ENCODE results near the gene PRORP. TPM values are rescaled to one million over a fixed set of nuclear protein-coding genes. Genes with fewer than 3 reads are reported as not detected.

Gene PRORP
- polyA plus RNA-seq, 1 of the 3 experiments (the other 2 are of a cell fraction) = 17.9 TPM

DNA sequence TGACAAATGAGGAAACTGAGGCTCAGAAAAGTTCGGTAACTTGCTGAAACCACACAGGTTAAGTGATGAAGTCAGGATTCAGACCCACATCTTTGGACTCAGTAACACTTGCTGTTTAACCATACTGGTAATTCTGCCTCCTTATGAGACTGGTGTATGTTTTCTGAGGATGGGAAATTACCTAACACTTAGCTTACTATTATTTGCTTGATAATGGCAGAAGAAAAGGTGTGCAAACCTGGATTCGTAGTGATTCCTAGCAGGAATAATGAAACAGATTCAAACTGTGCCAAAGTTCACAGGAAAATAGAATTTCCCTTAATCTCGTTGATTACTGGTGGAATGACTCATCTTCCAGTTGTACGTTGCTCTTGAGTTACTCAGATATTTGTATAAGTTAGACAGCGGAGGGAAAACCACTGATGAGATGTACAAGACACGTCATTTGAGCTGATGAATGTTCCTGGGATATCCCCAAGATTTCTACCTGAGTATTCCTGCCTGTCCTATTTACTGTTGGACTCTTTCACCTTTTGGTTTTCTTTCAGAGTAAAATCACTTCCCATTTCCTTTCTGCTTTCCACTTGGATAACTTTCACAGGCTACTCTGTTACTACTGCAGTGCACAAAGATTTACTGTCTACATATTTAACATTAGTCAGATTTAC is 37.5 kb downstream of the PRORP start (continued):
- TF ChIP-seq, protein P1, sequence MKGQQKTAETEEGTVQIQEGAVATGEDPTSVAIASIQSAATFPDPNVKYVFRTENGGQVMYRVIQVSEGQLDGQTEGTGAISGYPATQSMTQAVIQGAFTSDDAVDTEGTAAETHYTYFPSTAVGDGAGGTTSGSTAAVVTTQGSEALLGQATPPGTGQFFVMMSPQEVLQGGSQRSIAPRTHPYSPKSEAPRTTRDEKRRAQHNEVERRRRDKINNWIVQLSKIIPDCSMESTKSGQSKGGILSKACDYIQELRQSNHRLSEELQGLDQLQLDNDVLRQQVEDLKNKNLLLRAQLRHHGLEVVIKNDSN (IDR thresholded peaks at IDR 0.05; ENCODE audit: borderline replicate concordance, low read depth) = no peak
- TF ChIP-seq TCF12 (IDR thresholded peaks at IDR 0.05) = peak; percentile 75

DNA sequence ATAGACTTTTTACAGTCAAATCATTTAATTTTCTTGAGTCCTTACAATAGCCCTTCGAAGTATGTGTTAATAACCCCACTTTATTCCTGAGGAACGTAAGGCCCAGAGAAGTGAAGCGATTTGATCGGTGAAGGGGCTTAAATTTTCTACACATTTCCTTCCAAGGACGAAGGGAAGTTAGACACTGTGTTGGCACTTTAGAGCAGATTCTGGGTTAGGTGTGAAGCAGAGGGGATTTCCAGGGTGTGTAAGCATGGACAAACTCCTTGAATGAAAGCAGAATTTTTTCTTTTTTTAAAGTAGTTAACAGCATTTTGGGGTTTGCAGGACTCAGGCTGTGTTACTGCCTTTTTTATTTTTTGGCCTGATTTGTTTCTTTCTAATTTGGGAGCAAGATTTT is 38.9 kb downstream of the PRORP start:
- DNase-seq = no peak
- CTCF ChIA-PET = interaction anchor here (1.3 to 2.1 kb wide), 3 partner anchors 21 to 252 kb away, joined by 4 to 7 read pairs (median 5); no protein-coding TSS in a partner anchor

DNA sequence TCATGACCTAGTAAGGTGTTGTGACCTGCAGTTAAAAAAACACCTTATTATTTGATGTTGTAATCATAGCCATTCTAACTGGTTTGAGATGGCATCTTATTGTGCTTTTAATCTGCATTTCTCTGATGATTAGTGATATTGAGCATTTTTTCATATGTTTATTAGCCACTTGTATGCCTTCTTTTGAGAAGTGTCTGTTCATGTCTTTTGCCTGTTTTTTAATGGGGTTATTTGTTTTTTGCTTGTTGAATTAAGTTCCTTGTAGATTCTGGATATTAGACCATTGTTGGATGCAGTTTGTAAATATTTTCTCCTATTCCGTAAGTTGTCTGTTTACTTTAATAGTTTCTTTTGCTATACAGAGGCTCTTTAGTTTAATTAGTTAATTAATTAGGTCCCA is 41.0 kb downstream of the PRORP start:
- no peak overlapping the region for H3K4me3 ChIP-seq (ENCODE audit: low read depth in 2 of 2, low read length in 1 of 2)
- ChIA-PET CTCF (no interaction called here), POLR2A (no interaction called here)
- H3F3A ChIP-seq (replicated peaks; ENCODE audit: insufficient read depth) = peaks cover 18% of the 10 kb centered on the region
- 86% methylated on average over 1 of the region's 1 CpG for WGBS (ENCODE audit: low lambda C conversion rate)
- no peak for DNase-seq
- TF ChIP-seq POLR2AphosphoS5 (IDR thresholded peaks at IDR 0.05; ENCODE audit: low read depth, low read length) (no peak), MXI1 (IDR thresholded peaks at IDR 0.05; ENCODE audit: low read depth, low read length) (no peak), TAF1 (IDR thresholded peaks at IDR 0.05; ENCODE audit: borderline replicate concordance, low read depth, low read length) (no peak), ELF1 (IDR thresholded peaks at IDR 0.05) (no peak), EP300 (IDR thresholded peaks at IDR 0.05; ENCODE audit: borderline replicate concordance in 1 of 2, low read depth in 1 of 2, low read length in 1 of 2) (no peak)
- TF ChIP-seq, protein P2, sequence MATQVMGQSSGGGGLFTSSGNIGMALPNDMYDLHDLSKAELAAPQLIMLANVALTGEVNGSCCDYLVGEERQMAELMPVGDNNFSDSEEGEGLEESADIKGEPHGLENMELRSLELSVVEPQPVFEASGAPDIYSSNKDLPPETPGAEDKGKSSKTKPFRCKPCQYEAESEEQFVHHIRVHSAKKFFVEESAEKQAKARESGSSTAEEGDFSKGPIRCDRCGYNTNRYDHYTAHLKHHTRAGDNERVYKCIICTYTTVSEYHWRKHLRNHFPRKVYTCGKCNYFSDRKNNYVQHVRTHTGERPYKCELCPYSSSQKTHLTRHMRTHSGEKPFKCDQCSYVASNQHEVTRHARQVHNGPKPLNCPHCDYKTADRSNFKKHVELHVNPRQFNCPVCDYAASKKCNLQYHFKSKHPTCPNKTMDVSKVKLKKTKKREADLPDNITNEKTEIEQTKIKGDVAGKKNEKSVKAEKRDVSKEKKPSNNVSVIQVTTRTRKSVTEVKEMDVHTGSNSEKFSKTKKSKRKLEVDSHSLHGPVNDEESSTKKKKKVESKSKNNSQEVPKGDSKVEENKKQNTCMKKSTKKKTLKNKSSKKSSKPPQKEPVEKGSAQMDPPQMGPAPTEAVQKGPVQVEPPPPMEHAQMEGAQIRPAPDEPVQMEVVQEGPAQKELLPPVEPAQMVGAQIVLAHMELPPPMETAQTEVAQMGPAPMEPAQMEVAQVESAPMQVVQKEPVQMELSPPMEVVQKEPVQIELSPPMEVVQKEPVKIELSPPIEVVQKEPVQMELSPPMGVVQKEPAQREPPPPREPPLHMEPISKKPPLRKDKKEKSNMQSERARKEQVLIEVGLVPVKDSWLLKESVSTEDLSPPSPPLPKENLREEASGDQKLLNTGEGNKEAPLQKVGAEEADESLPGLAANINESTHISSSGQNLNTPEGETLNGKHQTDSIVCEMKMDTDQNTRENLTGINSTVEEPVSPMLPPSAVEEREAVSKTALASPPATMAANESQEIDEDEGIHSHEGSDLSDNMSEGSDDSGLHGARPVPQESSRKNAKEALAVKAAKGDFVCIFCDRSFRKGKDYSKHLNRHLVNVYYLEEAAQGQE (IDR thresholded peaks at IDR 0.05; ENCODE audit: low read depth, low read length) = no peak
- H3K9me3 ChIP-seq = no peaks in the 10 kb centered on the region
- H3K27me3 ChIP-seq (ENCODE audit: insufficient read depth) = no peaks in the 10 kb centered on the region
- H3K4me2 ChIP-seq = no peak overlapping the region
- peaks cover 13 to 18% of the 10 kb centered on the region in 2 experiments for H3K36me3 ChIP-seq (replicated peaks in 1 of 2; ENCODE audit: control insufficient read depth in 1 of 2, insufficient read depth in 2 of 2, low read length in 1 of 2)
- H4K20me1 ChIP-seq (ENCODE audit: insufficient read depth) = no peaks in the 10 kb centered on the region
- H3K27ac ChIP-seq (ENCODE audit: low read depth in 2 of 2, low read length in 1 of 2) = no peak overlapping the region
- no peaks in the 10 kb centered on the region for H3K9me2 ChIP-seq
- H3K79me2 ChIP-seq (ENCODE audit: insufficient read depth) = peaks cover 19% of the 10 kb centered on the region; the same call in 1 of the 2 replicates
- no peak overlapping the region for H2AFZ ChIP-seq (ENCODE audit: low read depth)
- H3K9ac ChIP-seq = no peak overlapping the region
- H3K4me1 ChIP-seq (ENCODE audit: control insufficient read depth in 1 of 2, insufficient read depth in 2 of 2, low read depth in 1 of 2, low read length in 1 of 2) = peaks cover 3 to 36% of the 10 kb centered on the region in 2 experiments

More for the DNA sequence above, 38.9 kb downstream of the PRORP start:
- H3F3A ChIP-seq (replicated peaks; ENCODE audit: insufficient read depth) = peaks cover 12% of the 10 kb centered on the region
- TF ChIP-seq, protein P3, sequence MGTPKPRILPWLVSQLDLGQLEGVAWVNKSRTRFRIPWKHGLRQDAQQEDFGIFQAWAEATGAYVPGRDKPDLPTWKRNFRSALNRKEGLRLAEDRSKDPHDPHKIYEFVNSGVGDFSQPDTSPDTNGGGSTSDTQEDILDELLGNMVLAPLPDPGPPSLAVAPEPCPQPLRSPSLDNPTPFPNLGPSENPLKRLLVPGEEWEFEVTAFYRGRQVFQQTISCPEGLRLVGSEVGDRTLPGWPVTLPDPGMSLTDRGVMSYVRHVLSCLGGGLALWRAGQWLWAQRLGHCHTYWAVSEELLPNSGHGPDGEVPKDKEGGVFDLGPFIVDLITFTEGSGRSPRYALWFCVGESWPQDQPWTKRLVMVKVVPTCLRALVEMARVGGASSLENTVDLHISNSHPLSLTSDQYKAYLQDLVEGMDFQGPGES (IDR thresholded peaks at IDR 0.05; ENCODE audit: low read depth, low read length) = no peak
- TF ChIP-seq FOXJ3 (CRISPR knock-in tag; IDR thresholded peaks at IDR 0.05) (no peak), GATA2 (CRISPR knock-in tag; IDR thresholded peaks at IDR 0.05) (no peak), RFX5 (IDR thresholded peaks at IDR 0.05; ENCODE audit: low read length) (no peak), CHD2 (IDR thresholded peaks at IDR 0.05; ENCODE audit: low read length, partially characterized antibody) (no peak), NFIC (IDR thresholded peaks at IDR 0.05; ENCODE audit: borderline replicate concordance) (no peak)
- TF ChIP-seq, protein P4, sequence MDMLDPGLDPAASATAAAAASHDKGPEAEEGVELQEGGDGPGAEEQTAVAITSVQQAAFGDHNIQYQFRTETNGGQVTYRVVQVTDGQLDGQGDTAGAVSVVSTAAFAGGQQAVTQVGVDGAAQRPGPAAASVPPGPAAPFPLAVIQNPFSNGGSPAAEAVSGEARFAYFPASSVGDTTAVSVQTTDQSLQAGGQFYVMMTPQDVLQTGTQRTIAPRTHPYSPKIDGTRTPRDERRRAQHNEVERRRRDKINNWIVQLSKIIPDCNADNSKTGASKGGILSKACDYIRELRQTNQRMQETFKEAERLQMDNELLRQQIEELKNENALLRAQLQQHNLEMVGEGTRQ (IDR thresholded peaks at IDR 0.05; ENCODE audit: borderline replicate concordance, low read depth, low read length) = no peak
- TF ChIP-seq, protein P5, sequence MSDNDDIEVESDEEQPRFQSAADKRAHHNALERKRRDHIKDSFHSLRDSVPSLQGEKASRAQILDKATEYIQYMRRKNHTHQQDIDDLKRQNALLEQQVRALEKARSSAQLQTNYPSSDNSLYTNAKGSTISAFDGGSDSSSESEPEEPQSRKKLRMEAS (IDR thresholded peaks at IDR 0.05; ENCODE audit: low read depth) = no peak
- no peaks in the 10 kb centered on the region for H4K20me1 ChIP-seq (ENCODE audit: insufficient read depth)
- H2AFZ ChIP-seq (ENCODE audit: low read depth) = no peak overlapping the region
- no peaks in the 10 kb centered on the region for H3K9me2 ChIP-seq
- peaks cover 23% of the 10 kb centered on the region; the same call in 1 of the 2 replicates for H3K79me2 ChIP-seq (ENCODE audit: insufficient read depth)
- no peak overlapping the region for H3K4me2 ChIP-seq
- H3K9me3 ChIP-seq = no peaks in the 10 kb centered on the region
- H3K27me3 ChIP-seq (ENCODE audit: insufficient read depth) = no peaks in the 10 kb centered on the region
- POLR2A ChIA-PET = no interaction called here
- WGBS (ENCODE audit: low lambda C conversion rate) = 85% methylated on average over 5 of the region's 5 CpGs
- peaks cover 8 to 41% of the 10 kb centered on the region in 2 experiments for H3K4me1 ChIP-seq (ENCODE audit: control insufficient read depth in 1 of 2, insufficient read depth in 2 of 2, low read depth in 1 of 2, low read length in 1 of 2)
- H3K9ac ChIP-seq = no peak overlapping the region
- no peak overlapping the region for H3K27ac ChIP-seq (ENCODE audit: low read depth in 2 of 2, low read length in 1 of 2)
- peaks cover 12 to 15% of the 10 kb centered on the region in 2 experiments for H3K36me3 ChIP-seq (replicated peaks in 1 of 2; ENCODE audit: control insufficient read depth in 1 of 2, insufficient read depth in 2 of 2, low read length in 1 of 2)
- H3K4me3 ChIP-seq (ENCODE audit: low read depth in 2 of 2, low read length in 1 of 2) = no peak overlapping the region
